Fibroblast of skin of right biceps (primary cell): ENCODE data around the gene IGF1R.
"Not testable (repeated sequence)": the region's sequence is repeated elsewhere in the genome, so short reads cannot be mapped to it uniquely, and the experiment has no call there.

Experiments used
- DNase-seq: peaks from one replicate; pipeline ENCODE4 v3.0.0-alpha.2; 2013

The IGF1R gene

DNA sequence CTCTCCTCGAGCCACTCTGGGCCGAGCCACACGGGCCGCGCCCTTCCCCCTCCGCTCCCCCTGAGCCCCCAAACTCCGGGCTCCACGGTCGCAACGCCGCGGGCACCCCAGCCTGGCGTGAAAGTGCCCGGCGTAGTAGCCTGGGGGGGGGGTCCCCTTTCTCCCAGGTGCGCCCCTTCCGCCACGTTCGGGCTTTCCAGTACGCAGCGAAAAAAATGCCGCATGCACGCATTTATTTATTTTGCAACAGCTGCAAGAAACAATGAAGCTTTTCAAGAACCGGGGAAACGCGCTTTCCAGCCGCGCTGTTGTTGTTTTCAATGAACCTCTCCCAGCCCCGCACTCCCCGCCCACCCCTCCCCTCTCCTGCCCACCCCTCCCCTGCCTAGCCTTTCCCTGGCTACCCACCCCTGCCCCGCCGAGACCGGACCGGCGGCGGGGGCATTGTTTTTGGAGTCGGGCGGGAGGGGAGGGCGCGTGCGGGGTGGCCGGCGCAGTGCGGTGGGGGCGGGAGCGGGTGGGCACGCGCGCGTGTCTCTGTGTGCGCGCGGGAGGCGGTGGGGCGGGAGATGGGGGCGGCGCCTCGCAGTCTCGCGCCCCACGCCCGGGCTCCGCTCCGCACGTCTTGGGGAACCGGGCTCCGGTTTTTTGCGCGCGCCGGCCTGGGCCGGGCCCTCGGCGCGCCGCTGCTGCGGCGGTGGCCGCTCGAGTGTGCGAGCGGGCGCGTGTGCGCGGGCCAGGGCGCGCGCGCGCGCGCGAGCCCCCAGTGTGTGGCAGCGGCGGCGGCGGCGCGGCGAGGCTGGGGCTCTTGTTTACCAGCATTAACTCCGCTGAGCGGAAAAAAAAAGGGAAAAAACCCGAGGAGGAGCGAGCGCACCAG is at the start of gene IGF1R:
Gene IGF1R, plus strand, starts transcription at position 766 of the 880 bp plus-strand sequence. CDS start 1,043 bp downstream, outside the sequence.
- DNase-seq: peak; percentile 94

DNA sequence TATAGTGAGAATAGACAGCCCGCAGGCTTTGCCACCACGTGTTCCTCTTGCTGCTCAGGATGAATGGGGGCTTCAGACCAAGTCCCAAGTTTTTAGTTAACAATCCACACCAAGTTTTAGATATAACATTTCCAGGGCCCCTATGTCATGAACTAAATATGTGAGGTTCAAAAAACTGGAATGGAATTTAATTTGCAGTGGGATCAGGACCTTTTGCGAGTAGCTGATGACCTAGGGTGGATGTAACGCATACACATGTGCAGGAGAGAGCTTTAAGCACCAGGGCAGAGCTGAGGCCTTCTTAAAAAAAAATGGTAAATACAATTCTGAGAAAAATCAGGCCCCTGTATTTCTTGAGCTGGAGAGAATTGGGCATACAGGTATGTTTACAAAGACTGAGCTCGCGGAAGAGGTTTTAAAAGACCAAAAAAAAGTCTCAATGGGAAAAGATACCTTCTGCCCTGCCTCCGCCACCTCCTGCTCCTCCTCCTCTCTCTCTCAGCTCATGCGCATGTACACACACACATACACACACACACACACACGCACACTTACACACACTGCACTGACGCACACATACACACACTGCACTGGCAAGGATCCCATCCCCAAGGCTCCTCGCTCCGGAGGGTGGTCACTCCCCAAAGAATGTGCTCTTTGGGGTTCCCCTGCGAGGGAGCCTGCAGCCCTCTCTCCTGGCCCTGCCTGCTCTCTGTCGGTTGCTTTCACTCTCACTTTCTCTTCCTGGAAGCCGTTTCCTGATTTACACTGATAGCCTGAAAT is 48.2 kb upstream of the IGF1R start:
- DNase-seq: peak; percentile 76

DNA sequence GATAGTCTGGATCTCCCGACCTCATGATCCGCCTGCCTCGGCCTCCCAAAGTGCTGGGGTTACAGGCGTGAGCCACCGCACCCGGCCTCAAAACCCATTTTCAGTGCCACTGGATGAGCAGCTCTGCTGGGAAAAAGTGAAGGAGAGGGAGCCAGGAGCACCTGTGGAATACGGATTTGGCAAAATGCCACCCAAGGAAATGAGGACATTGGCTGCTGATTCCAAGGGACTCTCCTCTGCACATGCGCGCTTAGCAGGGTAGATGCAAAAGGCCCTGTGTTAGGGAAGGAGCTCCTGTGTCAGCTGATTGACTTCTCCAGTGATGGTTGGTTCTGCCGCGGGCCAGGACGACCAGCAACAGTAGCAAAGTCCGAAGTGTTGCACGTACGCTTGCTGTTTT is 43.4 kb upstream of the IGF1R start:
- DNase-seq: no peak

DNA sequence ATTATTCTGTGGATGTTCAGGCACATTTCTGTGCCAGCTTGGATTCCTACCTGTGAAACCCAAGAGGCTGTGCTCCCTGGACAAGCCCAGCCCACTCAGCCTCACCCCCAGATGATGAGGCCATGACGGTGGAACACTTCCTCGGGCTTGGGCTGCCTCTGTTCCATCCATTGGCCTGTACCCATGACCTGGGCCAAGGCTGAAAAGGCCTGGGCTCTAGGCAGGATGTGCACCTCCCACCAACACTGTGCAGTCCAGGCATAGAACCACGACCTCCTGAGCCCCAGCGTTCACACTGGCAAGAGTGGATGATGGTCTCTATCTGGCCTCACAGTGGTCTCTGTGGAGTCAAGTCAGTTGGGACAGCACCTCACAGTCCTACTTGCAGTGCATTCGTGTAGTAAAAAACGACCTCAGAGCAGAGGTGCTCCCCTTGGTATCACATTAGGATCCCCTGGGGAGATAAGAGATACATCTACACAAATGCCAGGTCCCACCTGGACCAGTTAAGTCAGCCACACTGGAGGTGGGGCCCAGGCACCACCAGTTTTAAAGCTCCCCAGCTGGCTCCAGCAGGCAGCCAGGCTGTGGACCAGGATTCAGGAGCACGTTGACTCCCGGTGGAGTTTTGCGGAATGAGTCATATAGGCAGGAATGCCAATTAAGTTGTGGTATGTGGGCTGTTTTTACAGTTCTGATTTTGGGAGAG is 39.0 kb upstream of the IGF1R start:
- DNase-seq: peak; percentile 79

DNA sequence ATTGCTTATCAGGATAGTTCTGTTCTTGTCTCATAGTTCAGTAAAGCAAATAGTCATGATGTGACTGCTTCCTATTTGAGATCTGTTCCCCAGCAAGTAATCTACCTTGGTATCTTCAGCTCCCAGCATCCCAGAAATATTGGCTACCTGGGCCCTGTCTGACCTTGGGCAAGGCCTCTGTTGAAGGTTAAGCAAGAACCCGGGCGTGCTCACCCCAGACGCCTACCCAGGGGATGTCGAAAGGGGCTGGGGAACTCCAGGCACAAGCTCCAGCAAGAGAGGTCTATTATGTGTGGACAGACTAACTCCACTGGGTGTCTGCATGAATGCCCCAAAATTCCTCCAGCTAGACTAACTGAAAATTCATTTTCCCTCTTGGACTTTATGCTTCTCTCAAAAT is 37.3 kb upstream of the IGF1R start:
- DNase-seq: no peak

DNA sequence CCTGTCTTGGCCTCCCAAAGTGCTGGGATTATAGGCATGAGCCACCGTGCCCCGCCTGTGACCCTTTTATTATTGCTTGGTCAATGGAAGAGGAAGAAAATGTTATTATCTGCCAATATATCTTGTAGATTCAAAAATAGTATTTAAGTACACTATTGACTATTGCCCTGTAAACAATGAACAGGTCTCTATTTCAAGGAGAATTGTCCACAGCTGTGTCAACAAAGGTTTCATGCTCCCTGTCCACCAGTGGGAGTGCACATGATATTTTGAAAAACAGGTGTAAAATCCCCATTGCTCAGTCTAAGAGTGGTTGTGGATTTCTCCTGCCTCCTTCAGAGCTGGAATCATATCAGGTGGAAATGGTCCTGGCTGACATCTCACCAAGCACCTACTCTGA is 36.5 kb upstream of the IGF1R start:
- DNase-seq: no peak

DNA sequence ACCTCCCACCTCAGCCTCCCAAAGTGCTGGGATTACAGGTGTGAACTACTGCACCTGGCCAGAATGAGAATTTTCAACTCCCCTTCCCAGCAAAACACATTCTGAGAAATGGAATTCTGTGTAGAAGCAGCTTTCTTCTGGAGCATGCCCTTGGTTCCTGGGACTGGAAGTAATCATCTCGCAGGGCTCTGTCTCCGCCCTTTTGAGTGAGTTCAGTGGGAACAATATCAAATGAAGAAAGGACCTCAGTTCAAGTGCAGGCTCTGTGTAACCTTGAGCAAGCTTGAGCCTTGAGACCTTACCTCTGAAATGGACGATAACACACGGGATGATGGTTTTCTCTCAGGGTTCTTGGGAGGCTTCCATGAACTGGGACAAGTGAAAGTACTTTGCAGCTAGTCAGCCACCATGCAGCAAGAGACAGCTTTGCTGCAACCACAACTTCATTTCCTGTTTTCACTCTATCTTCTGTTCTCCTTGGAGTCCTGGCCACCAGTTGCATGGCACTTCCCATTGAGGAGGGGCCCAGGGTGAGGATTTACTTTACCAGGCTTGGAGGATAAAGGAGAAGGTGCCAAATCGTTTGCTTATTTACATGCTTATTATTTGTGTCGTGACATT is 35.7 kb upstream of the IGF1R start:
- no peak for DNase-seq

DNA sequence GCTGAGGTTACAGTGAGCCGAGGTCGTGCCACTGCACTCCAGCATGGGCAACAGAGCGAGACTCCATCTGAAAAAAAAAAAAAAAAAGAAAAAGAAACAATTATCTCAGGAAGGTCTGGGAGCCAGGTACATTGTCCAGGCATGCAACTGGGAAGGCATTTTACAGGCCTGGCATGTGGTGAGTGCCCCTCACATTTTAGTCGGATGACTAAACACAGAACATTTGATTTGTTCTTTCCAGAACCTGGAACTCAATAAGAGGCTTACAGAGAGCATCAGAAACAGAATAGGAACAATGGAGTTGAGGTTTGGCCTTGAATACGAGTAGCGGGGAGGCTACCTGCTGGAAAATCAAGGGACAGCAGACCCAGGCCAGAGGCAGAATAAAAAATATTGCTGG is 33.7 kb upstream of the IGF1R start:
- no peak for DNase-seq

DNA sequence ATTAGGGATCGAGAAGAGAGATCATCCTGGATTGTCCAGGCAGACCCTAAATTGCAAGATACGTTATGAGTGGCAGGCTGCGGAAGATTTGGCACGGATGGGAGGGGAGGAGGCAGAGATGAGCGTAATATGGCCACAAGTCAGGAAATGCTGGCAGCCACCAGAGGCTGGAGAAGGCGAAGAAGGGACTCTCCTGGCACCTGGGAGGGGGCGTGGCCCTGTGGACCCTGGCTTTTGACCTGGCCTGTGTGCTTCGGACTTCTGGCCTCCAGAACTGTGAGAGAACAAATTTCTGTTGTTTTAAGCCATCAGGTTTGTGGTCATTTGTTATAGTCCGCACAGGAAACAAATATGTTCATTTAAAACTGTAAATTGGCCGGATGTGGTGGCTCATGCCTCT is 31.9 kb upstream of the IGF1R start:
- DNase-seq: no peak

DNA sequence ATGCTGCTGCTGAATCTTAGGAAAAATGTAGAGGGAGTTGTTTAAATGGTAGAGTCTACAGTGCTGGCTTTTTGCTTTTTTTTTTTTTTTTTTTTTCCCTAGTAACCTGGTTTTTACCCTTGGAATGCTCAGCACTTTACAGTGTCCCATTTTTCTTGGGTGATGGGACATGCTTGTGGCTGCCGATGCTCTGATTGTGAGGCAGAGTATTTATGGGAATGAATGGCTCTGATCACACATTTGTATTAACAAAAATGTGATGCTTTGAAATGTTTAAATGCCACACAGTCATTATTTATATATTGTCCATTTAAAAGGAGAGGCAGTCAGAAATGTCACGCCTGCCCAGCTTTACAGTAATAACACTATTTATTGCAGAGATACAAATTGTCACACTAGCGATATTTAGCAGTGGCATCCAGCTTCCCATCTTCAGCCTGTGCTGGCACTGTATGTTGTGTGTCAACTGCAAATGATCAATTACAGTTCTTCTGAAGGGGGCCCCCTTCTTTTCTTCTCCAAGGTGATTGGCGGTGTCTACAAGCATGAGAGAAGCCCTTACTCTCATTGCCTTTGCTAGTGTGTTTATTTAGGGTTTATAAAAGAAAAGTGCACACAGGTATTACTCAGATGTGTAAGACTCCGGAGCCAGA is 30.9 kb upstream of the IGF1R start:
- DNase-seq: no peak

DNA sequence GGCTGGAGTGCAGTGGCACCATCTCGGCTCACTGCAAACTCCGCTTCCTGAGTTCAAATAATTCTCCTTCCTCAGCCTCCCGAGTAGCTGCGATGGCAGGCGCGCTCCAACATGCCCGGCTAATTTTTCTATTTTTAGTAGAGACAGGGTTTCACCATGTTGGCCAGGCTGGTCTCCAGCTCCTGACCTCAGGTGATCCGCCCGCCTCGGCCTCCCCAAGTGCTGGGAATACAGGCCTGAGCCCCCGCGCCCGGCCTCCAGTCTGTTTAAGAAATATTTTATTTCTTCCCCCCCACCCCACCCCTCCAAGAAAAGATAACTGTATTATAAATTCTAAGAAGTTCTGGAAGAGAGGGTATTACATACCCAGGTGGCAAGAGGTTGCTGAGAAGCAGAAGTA is 29.8 kb upstream of the IGF1R start:
- not testable (repeated sequence) for DNase-seq

DNA sequence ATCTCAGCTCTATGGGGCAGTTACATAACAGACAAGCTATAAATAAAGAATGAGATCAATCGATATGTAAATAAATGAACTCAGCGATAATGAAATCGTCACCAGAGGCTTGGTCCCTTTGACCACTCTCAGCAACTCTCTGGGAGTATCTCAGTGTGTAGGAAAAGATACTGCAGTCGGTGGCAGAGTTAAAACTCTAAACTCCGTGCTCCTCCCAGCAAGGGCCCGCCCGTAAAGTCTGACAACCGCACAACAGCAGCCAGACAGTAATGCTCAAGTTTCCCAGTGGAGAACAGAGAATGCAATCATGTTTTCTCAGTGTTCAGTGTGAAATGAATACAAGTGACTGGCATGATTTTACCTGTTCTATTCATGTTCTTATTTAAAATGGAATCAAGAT is 28.3 kb upstream of the IGF1R start:
- DNase-seq: no peak

DNA sequence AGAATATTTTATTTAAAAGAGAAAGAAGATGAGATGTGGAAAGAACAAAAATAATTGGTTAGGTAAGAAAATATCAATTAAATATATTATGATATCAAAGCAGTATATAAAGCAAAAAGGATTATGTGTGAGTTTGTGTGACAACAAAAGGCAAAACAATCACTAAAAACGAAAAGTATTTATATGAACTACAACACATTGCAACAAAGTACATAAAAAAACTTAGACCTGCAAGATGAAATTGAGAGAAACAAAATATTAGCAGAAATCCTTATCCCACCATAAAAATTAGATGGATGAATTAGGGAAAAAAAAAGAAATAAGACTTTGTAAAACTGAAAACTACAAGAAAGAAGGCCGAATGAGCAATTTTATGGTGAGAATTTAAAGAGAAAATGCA is 27.3 kb upstream of the IGF1R start:
- no peak for DNase-seq

DNA sequence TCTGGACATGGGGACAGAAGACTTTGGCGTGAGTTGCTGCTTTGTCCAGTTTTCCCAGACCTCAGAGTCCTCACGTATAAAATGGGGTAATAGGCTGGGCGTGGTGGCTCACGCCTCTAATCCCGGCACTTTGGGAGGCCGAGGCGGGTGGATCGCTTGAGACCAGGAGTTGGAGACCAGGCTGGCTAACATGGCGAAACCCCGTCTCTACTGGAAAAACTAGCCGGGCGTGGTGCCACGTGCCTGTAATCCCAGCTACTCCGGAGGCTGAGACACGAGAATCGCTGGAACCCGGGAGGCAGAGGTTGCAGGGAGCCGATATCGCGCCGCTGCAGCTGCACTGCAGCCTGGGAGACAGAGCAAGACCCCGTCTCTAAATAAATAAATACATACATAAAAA is 22.7 kb upstream of the IGF1R start:
- no peak for DNase-seq

DNA sequence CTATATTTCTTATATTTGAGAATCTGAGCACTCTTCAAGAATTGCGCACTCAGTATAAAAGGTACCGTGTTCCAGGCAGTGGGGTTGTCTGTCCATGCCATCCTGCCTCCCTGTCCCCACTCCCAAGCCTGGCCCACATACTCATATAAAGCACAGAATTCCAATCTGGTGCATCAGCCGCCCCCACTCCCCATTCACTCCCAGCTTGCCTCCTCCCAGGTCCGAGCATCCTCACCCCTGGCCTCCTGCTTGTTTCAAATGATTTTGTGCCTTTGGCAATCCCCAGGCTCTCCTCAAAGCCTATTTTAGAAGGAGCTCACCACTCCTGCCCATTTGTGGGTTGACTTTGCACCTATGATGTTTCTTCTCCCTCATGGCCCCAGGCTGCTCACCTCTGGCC is 22.2 kb upstream of the IGF1R start:
- DNase-seq: no peak

DNA sequence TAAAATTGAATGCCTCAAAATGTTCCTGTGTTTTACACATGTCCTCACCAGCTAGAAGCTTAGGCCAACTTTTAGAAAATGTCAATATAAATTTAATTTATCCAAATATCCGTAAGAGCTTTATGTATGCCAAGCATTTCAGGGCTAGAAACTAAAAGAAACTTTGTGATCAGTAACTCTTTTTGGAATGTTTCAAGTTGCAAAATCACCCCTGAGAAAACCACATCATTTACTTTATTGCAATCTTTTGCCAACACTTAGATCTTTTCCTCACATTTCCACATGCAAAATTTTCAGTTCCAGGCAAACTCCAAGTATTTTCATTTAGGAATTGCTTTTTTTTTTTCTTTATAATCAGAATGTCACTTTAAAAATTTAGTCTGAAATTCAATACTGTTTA is 20.1 kb upstream of the IGF1R start:
- DNase-seq: peak; percentile 19

DNA sequence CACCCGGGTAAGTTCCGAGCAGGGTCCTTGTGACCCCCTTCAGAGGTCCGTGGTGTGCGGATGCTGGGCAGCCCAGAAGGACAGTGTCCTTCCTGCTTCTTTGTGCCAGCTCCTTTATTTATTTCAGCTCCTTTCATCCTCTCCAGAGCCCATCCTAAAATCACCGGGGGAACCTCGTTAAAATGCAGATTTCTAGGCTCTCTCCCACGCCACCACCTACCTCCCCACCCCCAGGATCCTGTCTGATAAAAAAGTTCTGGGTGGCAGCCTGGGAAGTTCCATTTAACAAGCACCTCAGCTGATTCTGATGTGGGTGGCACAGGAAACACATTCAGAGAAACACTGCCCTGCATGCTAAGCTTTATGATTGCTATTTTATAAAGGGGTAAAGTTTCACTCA is 12.5 kb upstream of the IGF1R start:
- no peak for DNase-seq

DNA sequence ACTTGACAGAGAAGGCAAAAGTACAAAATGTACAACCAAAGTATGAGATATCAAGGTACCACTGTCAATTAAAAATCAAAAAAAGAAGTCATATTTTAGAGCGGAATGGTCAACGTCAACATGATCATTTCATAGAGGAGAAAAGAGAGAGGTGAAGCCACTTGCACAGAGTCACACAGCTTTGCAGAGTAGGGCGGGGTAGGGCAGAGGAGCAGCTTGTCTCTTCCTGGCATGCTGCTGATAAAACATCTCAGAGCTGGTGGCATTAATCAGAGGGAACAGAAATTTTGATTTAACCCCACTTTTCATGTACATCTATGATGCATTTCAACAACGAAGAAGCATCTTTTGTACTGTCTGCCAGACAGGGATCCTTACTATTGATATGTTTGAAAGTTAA is 5.2 kb upstream of the IGF1R start:
- no peak for DNase-seq

DNA sequence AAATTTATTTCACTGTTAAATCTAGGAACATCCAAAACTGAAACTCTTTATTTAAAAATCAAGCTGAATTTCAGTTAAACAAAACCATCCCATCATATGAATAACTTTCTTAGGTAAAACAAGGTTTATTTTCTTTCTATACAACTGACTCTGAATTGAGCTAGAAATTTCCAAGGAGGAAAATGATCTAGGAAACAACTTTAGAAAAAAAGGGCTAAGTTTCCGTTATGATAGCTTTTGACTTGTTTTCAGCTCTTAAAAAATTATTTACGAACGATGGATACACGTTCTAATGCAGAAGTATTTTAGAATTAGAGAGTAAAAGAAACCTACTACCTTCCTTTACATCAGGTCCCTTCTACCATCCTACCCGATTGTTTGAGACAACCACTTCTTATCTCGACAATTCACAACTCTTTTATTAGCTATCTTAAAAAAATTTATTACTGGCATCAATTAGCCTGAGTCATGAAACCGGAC is 1.8 kb upstream of the IGF1R start:
- no peak for DNase-seq

DNA sequence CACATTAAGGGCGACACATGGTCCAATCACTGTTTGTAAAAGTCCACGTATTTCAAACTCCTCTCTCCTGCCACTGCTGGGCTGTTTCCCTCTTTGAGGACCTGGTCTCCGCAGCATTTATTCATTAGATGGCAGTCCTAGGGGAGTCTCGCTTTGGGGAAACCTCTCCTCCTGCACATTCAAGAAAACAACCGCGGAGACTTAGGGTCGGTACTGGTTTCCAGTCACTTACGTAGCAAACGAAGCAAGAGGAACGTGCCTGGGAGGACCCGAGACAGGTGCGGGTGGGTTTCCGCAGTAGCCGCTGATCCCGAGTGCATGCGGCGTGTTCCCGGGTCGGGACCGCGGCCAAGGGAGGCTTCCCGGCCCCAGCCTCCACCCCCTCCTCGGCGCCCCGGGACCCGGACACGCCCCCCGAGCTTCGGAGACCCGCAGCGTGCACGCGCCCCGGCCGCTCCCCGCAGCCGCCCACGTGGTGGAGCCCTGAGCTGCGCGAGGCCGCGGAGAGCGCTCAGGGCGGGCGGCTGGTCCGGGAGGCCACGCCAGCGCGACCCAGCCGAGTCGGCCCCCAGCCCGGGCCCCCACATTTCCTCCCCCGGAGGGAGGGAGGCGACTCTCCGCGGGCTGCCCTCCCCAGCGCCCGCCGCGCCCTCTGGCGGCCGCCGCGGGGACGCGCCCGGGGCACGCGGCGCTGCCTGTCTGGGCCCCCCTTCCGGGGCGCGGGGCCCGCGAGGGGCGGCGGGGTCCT is 1.1 kb upstream of the IGF1R start:
- DNase-seq: peak; percentile 62

DNA sequence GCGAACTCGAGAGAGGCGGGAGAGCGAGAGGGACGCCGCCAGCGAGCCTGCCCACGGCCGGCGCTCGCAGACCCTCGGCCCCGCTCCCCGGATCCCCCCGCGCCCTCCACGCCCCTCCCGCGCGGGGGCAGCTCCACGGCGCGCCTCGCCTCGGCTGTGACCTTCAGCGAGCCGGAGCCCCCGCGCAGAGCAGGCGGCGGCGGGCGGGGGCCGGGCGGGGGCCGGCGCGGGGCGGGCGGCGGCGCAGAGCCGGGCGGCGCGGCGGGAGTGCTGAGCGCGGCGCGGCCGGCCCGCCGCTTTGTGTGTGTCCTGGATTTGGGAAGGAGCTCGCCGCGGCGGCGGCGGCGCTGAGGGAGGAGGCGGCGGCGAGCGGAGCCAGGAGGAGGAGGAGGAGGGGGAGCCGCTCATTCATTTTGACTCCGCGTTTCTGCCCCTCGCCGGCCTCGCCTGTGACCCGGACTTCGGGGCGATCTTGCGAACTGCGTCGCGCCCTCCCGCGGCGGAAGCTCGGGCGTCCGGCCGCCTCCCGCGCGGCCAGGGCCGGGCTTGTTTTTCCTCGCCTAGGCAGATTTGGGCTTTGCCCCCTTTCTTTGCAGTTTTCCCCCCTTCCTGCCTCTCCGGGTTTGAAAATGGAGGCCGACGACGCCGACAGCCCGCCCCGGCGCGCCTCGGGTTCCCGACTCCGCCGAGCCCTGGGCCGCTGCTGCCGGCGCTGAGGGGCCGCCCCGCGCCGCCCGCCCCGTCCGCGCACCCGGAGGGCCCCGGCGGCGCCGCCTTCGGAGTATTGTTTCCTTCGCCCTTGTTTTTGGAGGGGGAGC is 524 bp downstream of the IGF1R start:
- peak; percentile 70 for DNase-seq
